SU-DHL-6 (cell line): Measurements from ENCODE around the gene RANBP1.

Experiments
- CTCF ChIP-seq: fragments of 200-600 bp; sonication (generic); IDR thresholded peaks from one replicate; pipeline ENCODE4 v1.5.1; 2017; ENCODE audit warnings: antibody characterized with exemption, mild to moderate bottlenecking, low read length, moderate library complexity; ENCODE audit not compliant: insufficient read depth, poor library complexity, severe bottlenecking
- EZH2phosphoT487 ChIP-seq: fragments of 200-600 bp; sonication (generic), shearing (Covaris generic); conservative IDR thresholded peaks from 2 replicates; pipeline ENCODE4 v1.6.1; 2018; ENCODE audit warnings: mild to moderate bottlenecking, antibody characterized with exemption, low read length, moderate library complexity, mixed read lengths

DNA sequence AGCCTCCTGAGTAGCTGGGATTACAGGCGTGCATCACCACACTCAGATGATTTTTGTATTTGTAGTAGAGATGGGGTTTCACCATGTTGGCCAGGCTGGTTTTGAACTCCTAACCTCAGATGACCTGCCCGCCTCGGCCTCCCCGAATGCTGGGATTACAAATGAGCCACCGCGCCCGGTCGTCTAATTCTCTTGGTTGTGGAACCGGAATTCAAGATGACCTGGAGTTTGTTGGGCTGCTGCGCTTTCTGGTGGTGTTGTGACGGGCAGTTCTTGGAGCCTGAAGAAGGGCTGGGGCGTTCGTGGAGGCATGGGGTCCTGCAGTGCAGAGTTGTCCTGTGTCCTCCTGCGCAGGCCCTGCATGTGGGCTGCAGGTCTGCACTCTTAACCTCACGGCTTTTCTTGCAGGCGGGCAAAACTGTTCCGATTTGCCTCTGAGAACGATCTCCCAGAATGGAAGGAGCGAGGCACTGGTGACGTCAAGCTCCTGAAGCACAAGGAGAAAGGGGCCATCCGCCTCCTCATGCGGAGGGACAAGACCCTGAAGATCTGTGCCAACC is 6.0 kb downstream of the RANBP1 start:
- TF ChIP-seq CTCF (no peak), EZH2phosphoT487 (no peak)
